Activated CD4-positive, alpha-beta T cell treated with anti-CD3 and anti-CD28 coated beads for 24 hours (primary cell): ENCODE results near the gene RPL27.
"Not testable (repeated sequence)": the region's sequence is repeated elsewhere in the genome, so short reads cannot be mapped to it uniquely, and the experiment has no call there.

Experiments used
- DNase-seq, 2 donors: peaks; one replicate each; pipeline ENCODE4 v3.0.0-alpha.2; 2020; ENCODE audit warnings: low read depth in 2 of 2

RPL27 gene

GRCh38 chr17:42997984-42998938 is at the start of gene RPL27:
TSS of gene RPL27 (plus strand) at chr17:42998419. CDS start at chr17:42998751, 332 bp downstream.
- peak; percentile 90 to 91 for DNase-seq

DNA sequence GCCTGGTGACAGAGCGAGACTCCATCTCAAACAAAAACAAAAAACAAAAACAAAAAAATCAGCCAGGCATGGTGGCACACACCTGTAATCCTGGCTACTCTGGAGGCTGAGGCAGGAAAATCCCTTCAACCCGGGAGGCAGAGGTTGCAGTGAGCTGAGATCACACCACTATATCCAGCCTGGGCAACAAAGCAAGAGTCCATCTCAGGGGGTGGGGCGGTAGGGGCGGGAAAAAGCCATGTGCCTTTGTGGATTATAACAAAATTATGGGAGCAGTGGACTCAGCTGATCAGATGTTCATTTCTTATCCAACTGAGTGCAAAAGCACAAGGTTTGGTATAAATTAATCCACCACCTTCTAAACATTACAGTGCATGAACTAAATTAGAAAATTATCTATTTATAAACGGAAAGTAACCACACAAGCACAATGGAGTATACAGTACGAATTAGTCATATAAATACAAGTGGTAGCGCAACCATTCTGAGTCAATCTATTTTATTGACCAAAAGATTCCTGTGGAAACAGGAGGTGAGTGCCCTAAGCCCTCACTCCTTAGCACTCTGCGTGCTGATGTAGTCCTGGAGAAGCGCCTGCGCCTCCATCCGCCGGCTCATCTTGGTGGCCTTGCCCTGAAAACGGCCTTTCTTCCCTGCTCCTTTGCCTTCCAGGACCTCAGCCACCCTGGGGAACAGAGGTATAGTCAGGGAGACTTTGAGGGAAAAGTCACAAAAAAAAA is 48.0 kb upstream of the RPL27 start:
- DNase-seq, result no peak

GRCh38 chr17:42953669-42954068 is 44.5 kb upstream of the RPL27 start:
- no peak for DNase-seq

DNA sequence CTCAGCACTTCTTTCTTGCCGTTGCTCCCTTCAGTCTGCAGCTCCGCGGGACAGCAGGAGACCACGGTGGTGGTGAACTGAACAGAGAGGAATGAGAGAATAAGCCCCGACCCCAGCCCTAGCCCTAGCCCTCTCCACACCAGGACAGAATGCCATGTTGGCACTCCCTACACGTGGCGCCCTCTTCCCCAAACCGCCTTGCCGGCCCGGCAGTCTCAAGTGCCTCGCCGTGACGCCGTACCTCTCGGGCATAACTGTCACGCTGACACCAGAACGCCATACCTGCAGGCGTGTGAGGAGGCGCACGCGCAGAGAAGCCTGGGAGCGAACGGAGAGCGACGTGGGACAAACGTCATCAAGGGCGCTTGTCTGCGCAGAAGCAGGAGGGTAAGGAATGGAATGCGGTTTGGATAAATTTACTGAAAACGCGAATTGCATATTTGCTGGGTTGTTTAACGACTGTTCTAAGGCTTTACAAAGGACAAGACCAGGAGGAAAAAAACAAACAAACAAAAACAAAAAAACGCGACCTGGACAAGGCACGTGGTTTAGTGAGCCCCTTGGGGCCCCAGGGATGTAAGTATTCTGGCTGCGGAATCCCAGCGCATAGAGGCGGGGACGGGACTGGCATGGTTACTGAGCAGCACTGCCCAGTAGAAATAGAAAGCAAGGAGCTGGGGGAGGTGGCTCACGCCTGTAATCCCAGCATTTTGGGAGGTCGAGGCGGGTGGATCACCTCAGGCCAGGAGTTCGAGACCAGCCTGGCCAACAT is 33.9 kb upstream of the RPL27 start, which contains the start of gene AARSD1:
TSS of gene AARSD1 (minus strand) at position 294 of the 772 bp plus-strand sequence. CDS start at position 280, 14 bp downstream.
- peak; percentile 82 for DNase-seq

DNA sequence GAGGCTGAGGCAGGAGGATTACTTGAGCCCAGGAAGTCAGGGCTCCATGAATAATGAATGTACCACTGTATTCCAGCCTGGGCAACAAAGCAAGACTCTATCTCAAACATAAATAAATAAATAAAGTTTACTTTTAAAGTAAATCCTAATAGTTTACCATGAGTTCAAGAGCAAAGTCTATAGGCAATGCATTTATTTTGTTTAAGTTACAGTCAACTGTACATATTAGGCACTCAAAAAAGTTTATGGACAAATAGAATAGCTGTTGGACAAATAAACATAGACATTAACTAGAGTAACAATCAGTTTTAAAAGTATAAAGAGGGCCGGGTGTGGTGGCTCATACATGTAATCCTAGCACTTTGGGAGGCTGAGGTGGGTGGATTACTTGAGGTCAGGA is 30.3 kb upstream of the RPL27 start:
- no peak for DNase-seq

DNA sequence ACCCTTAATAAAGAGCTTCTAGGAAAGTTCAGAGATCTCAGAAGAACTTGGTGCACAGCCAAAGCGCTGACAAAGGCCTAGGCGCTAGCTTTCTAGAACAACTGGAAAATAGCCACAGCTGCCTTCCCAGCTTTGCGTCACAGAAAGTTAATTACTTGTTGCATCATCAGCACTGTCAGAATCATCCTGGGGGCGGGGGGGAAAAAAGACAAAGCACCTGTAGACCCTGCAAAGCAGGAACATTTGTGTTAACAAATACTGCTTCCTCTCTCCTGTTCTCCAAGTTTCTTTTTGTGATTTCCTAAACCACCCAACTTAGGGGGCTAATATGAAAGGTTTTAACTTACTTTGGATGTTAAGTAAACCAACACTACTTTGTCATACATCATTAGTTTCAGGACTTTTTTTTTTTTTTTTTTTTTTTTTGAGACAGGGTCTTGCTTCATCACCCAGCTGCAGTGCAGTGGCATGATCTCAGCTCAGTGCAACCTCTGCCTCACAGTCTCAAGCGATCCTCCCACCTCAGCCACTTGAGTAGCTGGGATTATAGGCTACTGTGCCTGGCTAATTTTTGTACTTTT is 29.1 kb upstream of the RPL27 start:
- DNase-seq, result no peak

GRCh38 chr17:42971589-42971988 is 26.6 kb upstream of the RPL27 start:
- no peak for DNase-seq

GRCh38 chr17:42973323-42973722 is 24.9 kb upstream of the RPL27 start:
- not testable (repeated sequence) for DNase-seq

DNA sequence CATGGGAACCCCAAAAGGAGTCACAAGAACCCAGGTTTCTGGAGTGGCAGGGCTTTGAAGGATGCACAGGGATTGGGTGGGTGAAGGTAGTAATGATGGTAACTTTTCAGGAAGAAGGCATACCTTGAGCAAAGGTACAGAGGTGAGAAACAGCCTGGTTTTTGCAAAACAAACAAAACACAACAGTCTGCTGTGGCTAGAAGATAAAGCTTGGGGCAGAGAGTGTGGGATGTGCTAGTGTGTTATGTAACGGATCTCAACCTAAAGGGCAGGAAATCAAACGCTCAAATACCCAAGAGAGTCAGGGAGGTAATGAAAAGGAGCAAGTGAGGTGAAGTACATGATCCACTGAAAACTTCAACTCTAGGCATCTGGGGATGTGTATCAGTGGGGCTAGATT is 23.0 kb upstream of the RPL27 start:
- no peak for DNase-seq

DNA sequence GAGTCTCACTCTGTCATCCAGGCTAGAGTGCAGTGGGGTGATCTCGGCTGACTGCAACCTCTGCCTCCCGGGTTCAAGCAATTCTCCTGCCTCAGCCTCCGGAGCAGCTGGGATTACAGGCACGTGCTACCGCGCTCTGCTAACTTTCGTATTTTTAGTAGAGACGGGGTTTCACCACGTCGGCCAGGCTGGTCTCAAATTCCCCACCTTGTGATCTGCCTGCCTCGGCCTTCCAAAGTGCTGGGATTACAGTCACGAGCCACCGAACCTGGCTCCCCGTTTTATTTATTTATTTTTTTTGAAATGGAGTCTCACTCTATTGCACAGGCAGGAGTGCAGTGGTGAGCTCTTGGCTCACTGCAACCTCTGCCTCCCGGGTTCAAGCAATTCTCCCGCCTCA is 22.5 kb upstream of the RPL27 start:
- not testable (repeated sequence) for DNase-seq

- no peak for DNase-seq
Measured at GRCh38 chr17:42979511-42980273, 18.5 kb upstream of the RPL27 start, which contains the start of gene PTGES3L. TSS of gene PTGES3L (minus strand) at chr17:42980080. CDS start at chr17:42980053, 27 bp downstream.

GRCh38 chr17:42980274-42980765 is 17.9 kb upstream of the RPL27 start, which contains the start of gene RUNDC1:
TSS of gene RUNDC1 (plus strand) at chr17:42980565. CDS start at chr17:42980577, 12 bp downstream.
- peak; percentile 88 to 91 for DNase-seq

GRCh38 chr17:42980766-42981397 is 17.3 kb upstream of the RPL27 start:
- DNase-seq, result peak in 1 of 2 donors; percentile 56

DNA sequence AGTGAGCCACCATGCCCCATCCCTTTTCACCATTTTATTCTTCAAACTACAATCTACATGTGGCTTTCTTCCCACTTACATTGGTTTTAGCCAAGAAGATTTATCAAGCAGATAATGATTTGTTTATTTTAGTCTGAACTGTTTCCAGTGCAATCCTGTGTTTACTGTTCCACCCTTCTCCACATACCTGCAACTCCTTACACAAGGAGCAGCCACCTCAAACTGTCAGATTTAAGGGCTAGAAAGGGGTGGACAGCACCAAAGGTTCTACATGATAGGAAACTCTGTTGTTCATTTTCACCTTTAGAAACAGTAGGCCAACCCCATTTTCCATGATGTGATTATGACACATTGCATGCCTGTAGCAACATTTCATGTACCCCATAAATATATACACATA is 16.0 kb upstream of the RPL27 start:
- DNase-seq, result no peak

- no peak for DNase-seq
Measured at GRCh38 chr17:42985225-42985624, 13.0 kb upstream of the RPL27 start.

GRCh38 chr17:42989141-42989540 is 9.1 kb upstream of the RPL27 start:
- no peak for DNase-seq

- no peak for DNase-seq
Measured at GRCh38 chr17:42989726-42990652, 8.2 kb upstream of the RPL27 start.

GRCh38 chr17:42991471-42991870 is 6.7 kb upstream of the RPL27 start:
- no peak for DNase-seq

DNA sequence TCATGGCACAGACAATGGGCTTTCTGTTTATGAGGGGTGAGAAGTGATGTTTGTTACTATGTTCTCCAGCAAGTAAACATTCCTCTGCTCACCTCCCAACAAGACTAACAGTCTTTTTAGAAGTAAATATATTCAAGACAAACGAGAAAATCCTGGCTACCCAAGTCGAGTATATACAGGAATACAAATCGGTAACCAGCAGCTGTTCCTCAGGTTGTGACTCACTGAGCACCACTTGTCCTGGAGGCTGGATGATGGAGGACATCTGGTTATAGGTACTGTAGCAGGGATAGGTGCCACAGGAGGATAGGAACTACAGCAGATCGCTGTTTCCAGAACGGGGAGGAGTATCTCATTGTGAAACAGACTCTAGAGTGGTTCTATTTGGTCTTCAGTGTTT is 5.3 kb upstream of the RPL27 start:
- DNase-seq, result no peak
